COLO829 (cell line): ENCODE results near the gene BTN1A1.

Experiments
- DNase-seq: peaks from one replicate; pipeline ENCODE4 v3.0.0; 2012; ENCODE audit warnings: low spot score

The BTN1A1 gene

DNA sequence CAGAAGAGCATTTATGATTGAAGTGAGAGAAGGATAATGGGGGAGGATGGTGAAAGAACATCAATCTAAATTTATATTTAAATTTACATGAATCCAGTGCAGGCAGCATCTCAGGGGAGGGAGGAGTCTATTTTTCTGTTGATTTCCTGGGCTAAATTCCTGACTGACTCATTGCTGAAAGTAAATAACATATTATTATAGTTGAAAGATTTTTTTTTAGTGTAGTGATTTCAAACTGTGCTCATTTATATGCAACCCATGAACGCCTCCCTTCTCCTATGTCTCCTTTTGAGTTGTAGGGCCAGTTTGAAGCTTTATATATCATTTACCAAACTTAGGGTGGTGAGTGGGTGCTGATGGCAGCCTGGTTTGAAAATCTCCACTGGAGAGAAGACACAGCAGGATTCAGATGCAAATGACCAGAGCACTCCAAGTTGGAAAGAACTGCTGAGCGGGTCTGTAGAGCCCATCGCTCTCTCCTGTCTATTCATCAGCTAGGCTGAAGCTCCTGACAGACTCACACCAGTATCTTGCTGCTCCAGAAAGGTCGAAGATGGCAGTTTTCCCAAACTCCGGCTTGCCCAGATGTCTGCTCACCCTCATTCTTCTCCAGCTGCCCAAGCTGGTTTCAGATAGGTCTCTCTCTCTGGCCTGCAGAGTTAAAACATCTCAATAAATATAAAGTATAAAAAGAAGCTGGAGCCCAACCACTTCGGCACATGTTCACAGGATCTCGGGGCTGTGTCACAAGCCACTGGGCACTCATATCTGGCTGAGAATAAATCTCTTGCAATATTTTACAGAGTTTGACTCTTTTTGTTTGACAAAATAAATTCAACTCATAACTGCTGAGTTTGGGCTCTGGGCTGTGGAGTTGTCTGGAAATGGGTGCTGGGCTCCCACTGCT, 24.0 kb upstream of the BTN1A1 start:
- DNase-seq = no peak

DNA sequence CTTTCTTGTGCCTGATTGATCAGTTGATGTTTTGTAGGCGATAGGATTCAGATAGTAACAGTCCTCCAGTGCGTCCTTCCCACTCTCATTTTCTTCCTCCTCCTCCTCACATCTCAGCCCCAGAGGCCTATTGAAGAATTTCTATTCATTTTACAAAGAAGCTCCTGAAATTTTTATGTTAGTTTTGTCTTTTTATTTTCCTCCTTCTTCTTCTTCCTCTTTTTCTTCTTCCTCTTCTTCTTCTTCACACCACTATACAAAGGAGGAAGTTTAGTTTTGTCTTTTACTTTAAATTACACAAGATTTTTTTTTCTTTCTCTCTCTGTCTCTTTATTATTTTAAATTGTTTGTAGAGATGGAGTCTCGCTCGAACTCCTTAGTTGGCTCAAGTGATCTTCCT, 23.2 kb upstream of the BTN1A1 start:
- no peak for DNase-seq

GRCh38 chr6:26477426-26477825, 22.7 kb upstream of the BTN1A1 start:
- no peak for DNase-seq

- DNase-seq = no peak
Measured at GRCh38 chr6:26478100-26478984, 21.8 kb upstream of the BTN1A1 start.

DNA sequence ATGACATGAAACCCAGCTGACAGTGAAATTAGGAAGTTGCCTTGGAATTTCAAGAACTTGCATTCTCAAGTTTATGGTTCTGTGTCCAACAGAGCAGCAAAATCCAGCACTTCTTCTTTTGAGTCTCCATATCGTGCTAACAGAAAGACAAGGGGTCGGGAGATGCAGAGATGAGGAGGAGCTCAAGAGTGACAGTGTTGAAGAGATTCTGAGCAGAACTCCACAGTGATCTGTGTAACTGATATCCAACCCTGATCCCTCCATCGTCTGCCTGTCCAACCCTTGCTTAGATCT, 21.2 kb upstream of the BTN1A1 start:
- no peak for DNase-seq

DNA sequence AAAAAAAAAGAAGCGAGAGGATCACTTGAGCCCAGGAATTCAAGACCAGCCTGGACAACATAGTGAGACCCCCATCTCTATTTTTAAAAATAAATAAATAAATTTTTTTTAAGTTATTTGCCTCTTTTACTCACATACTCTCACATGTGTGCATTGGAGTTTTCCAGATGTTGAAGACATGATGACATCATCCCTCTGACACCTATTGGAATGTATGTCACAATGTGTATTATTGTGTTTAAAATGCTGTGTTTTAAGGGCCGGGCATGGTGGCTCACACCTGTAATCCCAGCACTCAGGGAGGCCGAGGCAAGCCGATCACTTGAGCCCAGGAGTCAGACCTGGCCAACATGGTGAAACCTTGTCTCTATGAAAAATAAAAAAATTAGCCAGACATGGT, 17.8 kb upstream of the BTN1A1 start:
- DNase-seq = no peak

GRCh38 chr6:26483727-26484126, 16.4 kb upstream of the BTN1A1 start:
- DNase-seq = no peak

DNA sequence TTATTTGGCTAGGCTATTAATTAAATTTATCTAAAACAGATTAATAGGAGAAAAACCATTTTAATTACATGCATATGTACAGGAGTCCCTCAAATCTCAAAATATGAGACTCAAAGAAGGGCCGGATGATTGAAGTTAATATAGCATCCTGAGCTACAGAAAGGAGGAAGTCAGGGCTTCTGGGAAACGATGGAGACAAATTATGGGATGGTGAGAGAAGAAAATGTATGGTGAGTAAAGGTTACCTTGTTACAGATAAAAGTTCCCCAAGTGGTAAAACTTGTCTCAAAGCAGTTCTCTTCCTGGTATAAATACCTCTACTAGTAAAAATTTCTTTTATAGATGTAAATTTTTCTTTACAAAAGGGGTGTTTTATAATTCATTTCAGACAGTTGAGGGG, 15.9 kb upstream of the BTN1A1 start:
- no peak for DNase-seq

DNA sequence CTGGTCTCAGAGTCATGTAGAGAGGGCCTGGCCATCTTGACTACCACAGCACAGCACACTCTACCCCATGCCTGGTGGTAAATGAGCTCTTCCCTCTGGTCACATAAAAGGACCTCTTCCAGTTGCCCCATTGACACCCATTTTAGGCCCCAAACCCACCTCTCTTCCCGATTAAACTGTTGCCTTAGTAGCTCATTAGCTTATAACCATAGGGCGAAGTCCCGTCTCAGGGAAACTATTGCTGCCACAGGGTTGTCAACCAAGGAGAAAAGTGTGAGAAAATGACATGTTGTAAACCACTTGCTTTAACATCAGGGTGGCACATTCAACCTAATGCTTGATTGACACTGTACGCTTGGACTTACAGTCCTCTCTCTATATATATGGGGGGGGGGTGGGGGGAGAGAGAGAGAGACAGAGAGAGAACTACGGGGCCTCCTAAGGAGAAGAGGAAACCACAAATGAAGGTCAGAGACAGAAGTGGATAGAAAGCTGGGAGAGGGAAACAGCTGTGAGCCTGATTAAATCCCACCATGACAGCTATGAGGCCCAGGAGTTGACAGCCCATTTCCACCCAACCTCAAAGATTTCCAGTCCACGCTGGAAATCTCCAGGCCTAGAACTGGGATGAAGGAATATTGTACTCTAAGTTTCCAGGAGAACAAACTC, 14.9 kb upstream of the BTN1A1 start:
- DNase-seq = no peak

DNA sequence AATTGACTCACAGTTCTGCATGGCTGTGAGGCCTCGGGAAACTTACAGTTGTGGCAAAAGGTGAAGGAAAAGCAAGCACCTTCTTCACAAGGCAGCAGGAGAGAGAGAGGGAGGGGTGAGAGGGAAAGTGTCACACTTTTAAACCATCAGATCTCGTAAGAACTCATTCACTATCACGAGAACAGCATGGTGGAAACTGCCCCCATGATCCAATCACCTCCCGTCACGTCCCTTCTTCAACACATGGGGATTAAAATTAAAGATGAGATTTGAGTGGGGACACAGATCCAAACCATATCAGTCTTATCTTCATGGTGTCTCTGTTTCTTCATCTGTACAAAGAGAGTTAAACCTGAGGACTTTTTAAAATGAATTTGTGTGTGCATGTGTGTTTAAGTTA, 13.7 kb upstream of the BTN1A1 start:
- DNase-seq = no peak

- no peak for DNase-seq
Measured at GRCh38 chr6:26487466-26487865, 12.6 kb upstream of the BTN1A1 start.

DNA sequence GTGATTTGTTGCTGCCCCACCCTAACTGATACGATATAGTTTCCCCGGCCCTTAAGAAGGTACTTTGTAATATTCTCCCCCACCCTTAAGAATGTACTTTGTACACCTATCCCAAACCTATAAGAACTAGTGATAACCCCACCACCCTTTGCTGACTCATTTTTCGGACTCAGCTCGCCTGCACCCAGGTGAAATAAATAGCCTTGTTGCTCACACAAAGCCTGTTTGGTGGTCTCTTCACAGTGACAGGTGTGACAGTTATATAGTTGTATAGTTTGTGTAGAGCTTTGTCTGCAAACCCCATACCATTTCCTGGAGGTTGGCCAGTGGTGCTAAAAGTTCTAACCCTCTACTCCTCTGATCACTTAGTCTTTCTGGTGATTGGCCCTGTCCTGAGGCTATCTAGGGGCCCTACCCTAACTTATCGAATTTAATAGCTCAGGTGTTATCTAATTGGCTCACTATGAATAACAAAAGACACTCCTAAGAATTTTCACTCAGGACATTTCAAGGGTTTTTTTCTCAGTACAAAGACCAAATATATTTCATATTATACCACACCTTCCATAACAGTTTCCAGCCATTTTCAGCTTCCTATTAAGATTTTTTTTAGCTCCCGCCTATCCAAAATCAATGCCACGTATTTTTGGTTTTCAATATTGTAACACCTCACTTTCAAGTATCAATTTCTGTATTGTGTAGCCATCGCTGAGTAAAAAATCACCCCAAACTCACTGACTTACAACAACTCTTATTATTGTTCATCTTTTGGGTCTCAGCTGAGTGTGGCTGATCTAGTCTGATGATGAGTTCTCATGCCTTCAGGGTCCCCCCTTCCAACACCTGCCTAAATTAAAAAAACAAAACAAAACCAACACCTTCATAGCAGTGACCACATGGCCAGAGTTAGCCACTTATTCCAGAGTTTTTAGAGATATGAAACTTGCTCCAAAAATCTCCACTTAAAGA, 9.8 kb upstream of the BTN1A1 start:
- no peak for DNase-seq

GRCh38 chr6:26491604-26492003, 8.5 kb upstream of the BTN1A1 start:
- DNase-seq = no peak

DNA sequence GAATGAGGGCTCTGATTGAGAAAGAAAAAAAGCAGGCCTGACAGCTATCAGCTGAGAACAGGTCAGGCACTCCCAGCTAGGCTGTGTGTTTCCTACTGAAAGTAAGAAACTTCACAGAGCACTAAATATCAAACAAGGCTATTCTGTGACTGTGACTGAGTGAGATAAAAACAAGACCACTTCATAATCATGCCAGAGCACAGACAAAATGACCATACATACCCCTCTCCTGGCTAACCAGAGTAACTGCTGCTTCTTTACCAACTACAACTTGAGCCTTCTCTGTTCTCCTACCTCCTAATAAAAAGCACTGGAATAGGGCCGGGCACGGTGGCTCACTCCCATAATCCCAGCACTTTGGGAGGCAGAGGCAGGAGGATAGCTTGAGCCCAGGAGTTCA, 6.8 kb upstream of the BTN1A1 start:
- DNase-seq = peak; percentile 56

- peak; percentile 58 for DNase-seq
Measured at GRCh38 chr6:26494117-26494516, 6.0 kb upstream of the BTN1A1 start.

- DNase-seq = no peak
Measured at GRCh38 chr6:26495281-26495680, 4.8 kb upstream of the BTN1A1 start.

DNA sequence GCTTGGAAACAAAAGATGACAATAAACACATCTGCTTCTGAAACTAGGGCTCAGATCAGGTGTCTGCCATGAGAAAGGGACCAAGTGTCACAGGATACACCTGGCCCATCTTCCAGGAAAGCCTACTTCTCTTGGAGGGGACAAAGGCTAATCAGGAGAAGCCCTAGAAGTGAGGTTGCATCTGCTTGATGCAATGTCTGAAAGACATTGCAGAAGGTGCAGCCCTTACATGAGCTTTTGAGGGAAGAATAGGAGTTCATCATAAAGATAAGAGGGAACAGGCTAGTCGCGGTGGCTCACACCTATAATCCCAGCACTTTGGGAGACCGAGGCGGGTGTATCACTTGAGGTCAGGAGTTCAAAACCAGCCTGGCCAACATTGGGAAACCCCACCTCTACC, 2.5 kb upstream of the BTN1A1 start:
- DNase-seq = no peak

DNA sequence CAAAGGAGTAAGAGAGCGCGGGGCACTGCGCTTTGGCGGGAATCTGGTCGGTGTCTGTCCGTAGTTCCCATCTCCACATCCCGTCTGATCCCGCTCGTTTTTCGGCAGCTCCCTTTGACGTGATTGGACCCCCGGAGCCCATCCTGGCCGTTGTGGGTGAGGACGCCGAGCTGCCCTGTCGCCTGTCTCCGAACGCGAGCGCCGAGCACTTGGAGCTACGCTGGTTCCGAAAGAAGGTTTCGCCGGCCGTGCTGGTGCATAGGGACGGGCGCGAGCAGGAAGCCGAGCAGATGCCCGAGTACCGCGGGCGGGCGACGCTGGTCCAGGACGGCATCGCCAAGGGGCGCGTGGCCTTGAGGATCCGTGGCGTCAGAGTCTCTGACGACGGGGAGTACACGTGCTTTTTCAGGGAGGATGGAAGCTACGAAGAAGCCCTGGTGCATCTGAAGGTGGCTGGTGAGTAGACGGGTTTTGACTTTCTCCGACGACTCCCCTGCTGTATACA, 1.4 kb downstream of the BTN1A1 start:
- DNase-seq = no peak

DNA sequence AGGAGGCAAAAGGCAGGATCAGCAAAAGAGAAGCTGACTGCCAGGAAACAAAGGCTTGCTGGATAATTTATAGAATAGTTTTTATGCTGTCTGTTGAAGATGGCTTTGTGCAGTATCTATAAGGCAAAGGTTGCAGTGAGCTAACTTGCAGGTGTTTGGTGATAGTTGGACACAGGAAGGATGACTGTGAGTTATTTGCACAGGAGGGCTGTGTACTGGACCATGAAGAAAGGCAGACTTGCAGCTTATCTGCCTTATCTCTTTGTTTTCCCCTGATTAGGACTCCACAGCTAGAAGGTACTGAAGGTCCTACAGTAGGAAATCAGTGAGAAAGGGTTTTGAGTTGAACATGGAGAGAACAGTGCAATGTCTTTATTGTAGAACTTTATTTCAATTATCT, 2.1 kb downstream of the BTN1A1 start:
- no peak for DNase-seq

GRCh38 chr6:26502626-26503025, 2.5 kb downstream of the BTN1A1 start:
- DNase-seq = no peak

GRCh38 chr6:26507658-26508057, 7.6 kb downstream of the BTN1A1 start:
- no peak for DNase-seq
